Smooth muscle cell (in vitro differentiated cells): ENCODE results near the gene TCF15. TPM values are rescaled to one million over a fixed set of nuclear protein-coding genes. Genes with fewer than 3 reads are reported as not detected.

Source experiments
- DNase-seq: peaks from one replicate; lab custom pipeline; 2025; ENCODE audit not compliant: unreplicated experiment; lab: John Stamatoyannopoulos, UW
- H2AFZ ChIP-seq: fragments of 200-600 bp; sonication (generic); 2 replicates; pipeline ENCODE4 v1.6.0; 2016; ENCODE audit warnings: antibody characterized with exemption, low read depth, mild to moderate bottlenecking
- H3F3A ChIP-seq: fragments of 200-600 bp; sonication (generic); 2 replicates; pipeline ENCODE4 v1.6.0; 2017; ENCODE audit warnings: antibody characterized with exemption, low read depth
- H3K27ac ChIP-seq: fragments of 200-600 bp; sonication (generic); 2 replicates; pipeline ENCODE4 v1.5.1; 2016; ENCODE audit warnings: low read depth, mild to moderate bottlenecking
- H3K27me3 ChIP-seq: fragments of 200-600 bp; sonication (generic); 2 replicates; pipeline ENCODE4 v1.6.1; 2016; ENCODE audit warnings: low read depth, mild to moderate bottlenecking
- H3K36me3 ChIP-seq: fragments of 200-600 bp; sonication (generic); 2 replicates; pipeline ENCODE4 v1.5.1; 2016; ENCODE audit warnings: low read depth
- H3K4me1 ChIP-seq: fragments of 200-600 bp; sonication (generic); 2 replicates; pipeline ENCODE4 v1.5.1; 2016; ENCODE audit warnings: low read depth
- H3K4me2 ChIP-seq: fragments of 200-600 bp; sonication (generic); 2 replicates; pipeline ENCODE4 v1.6.0; 2016; ENCODE audit warnings: mild to moderate bottlenecking
- H3K4me3 ChIP-seq: fragments of 200-600 bp; sonication (generic); 2 replicates; pipeline ENCODE4 v1.5.1; 2016; ENCODE audit warnings: mild to moderate bottlenecking
- H3K79me2 ChIP-seq: fragments of 200-600 bp; sonication (generic); 2 replicates; pipeline ENCODE4 v1.6.0; 2016; ENCODE audit warnings: low read depth, mild to moderate bottlenecking
- H3K9ac ChIP-seq: fragments of 200-600 bp; sonication (generic); 2 replicates; pipeline ENCODE4 v1.6.0; 2016; ENCODE audit warnings: low read depth
- H3K9me3 ChIP-seq: fragments of 200-600 bp; sonication (generic); replicated peaks from 2 replicates; pipeline ENCODE4 v1.5.1; 2016; ENCODE audit warnings: low read depth
- H4K20me1 ChIP-seq: fragments of 200-600 bp; sonication (generic); 2 replicates; pipeline ENCODE4 v1.6.0; 2016; ENCODE audit warnings: low read depth
- CTCF ChIP-seq: fragments of 200-600 bp; sonication (generic); IDR thresholded peaks from 2 replicates; pipeline ENCODE4 v1.5.1; 2017; ENCODE audit warnings: borderline replicate concordance, mild to moderate bottlenecking, antibody characterized with exemption; ENCODE audit not compliant: insufficient read depth, poor library complexity, severe bottlenecking
- WGBS: methylation state at CpG from one replicate; pipeline ENCODE4 v1.1.7; 2016; ENCODE audit warnings: low lambda C conversion rate; 5-methylcytosine and 5-hydroxymethylcytosine counted together
- polyA plus RNA-seq: library from polyadenylated mRNA; unstranded; fragments of >200 nt; fragmentation: Nextera tagmentation; extraction: Ambion mirVana; gene quantifications from 2 replicates; pipeline ENCODE4 v1.2.1, GENCODE V29; 2016
- total RNA-seq: library from RNA; depleted of rRNA; stranded (reverse); fragments of >200 nt; gene quantifications from 2 replicates; pipeline ENCODE4 v1.2.3, GENCODE V29; 2014

The TCF15 gene
- total and polyA plus RNA-seq, 2 experiments from 2014 or later: not detected

GRCh38 chr20:568673-569415 lies 41.3 kb downstream of the TCF15 start:
- no peaks in the 10 kb centered on the region for H3K79me2 ChIP-seq
- H3F3A ChIP-seq: no peaks in the 10 kb centered on the region
- no peak overlapping the region for H2AFZ ChIP-seq
- no peak overlapping the region for H3K4me2 ChIP-seq
- H3K27me3 ChIP-seq: no peaks in the 10 kb centered on the region
- no peaks in the 10 kb centered on the region for H4K20me1 ChIP-seq
- no peak overlapping the region for H3K27ac ChIP-seq
- no peaks in the 10 kb centered on the region for H3K36me3 ChIP-seq
- no peak for DNase-seq
- H3K9me3 ChIP-seq: no peaks in the 10 kb centered on the region
- H3K9ac ChIP-seq: no peak overlapping the region
- H3K4me1 ChIP-seq: peaks cover 7% of the 10 kb centered on the region
- 69% methylated on average over 14 of the region's 14 CpGs for WGBS
- TF ChIP-seq CTCF: no peak
- H3K4me3 ChIP-seq: no peak overlapping the region

GRCh38 chr20:568097-568652 lies 41.9 kb downstream of the TCF15 start:
- Histone ChIP-seq H3K79me2 (no peaks in the 10 kb centered on the region), H3K9ac (no peak overlapping the region), H3F3A (no peaks in the 10 kb centered on the region), H3K27me3 (no peaks in the 10 kb centered on the region), H3K36me3 (no peaks in the 10 kb centered on the region), H3K4me2 (no peak overlapping the region), H3K9me3 (no peaks in the 10 kb centered on the region), H2AFZ (no peak overlapping the region), H3K4me3 (no peak overlapping the region), H4K20me1 (no peaks in the 10 kb centered on the region), H3K27ac (no peak overlapping the region), H3K4me1 (peaks cover 7% of the 10 kb centered on the region)
- WGBS: 79% methylated on average over 15 of the region's 20 CpGs
- no peak for DNase-seq
- TF ChIP-seq CTCF: no peak

- Histone ChIP-seq H3K4me1 (no peaks in the 10 kb centered on the region), H3K9ac (no peak overlapping the region), H3K79me2 (no peaks in the 10 kb centered on the region), H3K27ac (no peak overlapping the region), H2AFZ (no peak overlapping the region), H3K4me2 (no peak overlapping the region), H3K4me3 (no peak overlapping the region), H3K27me3 (peaks cover 7% of the 10 kb centered on the region), H4K20me1 (no peaks in the 10 kb centered on the region), H3K36me3 (no peaks in the 10 kb centered on the region), H3F3A (no peaks in the 10 kb centered on the region), H3K9me3 (no peaks in the 10 kb centered on the region)
- no peak for DNase-seq
- 93% methylated on average over 3 of the region's 3 CpGs for WGBS
- no peak for TF ChIP-seq CTCF
These were observed 45.9 kb downstream of the TCF15 start for GRCh38 chr20:564192-564591.

- Histone ChIP-seq H3K79me2 (no peaks in the 10 kb centered on the region), H3K27me3 (peaks cover 7% of the 10 kb centered on the region), H3K36me3 (no peaks in the 10 kb centered on the region), H3K4me3 (no peak overlapping the region), H3K4me1 (no peaks in the 10 kb centered on the region), H3K9ac (no peak overlapping the region), H3K4me2 (no peak overlapping the region), H3K27ac (no peak overlapping the region), H2AFZ (no peak overlapping the region), H4K20me1 (no peaks in the 10 kb centered on the region), H3K9me3 (no peaks in the 10 kb centered on the region), H3F3A (no peaks in the 10 kb centered on the region)
- DNase-seq: no peak
- 84% methylated on average over 5 of the region's 5 CpGs for WGBS
- no peak for TF ChIP-seq CTCF
These were observed 46.9 kb downstream of the TCF15 start for GRCh38 chr20:563187-563586.
